SK-N-MC (cell line): ENCODE measurements around the gene NFATC3.

ENCODE experiments used
- EZH2 ChIP-seq: fragments of 200-600 bp; sonication (generic); IDR thresholded peaks from one replicate; pipeline ENCODE4 v1.6.1; 2017; ENCODE audit warnings: antibody characterized with exemption
- FOXP2 ChIP-seq: optimal IDR thresholded peaks from 2 replicates; pipeline ENCODE3; 2011; ENCODE audit warnings: mild to moderate bottlenecking, moderate library complexity; ENCODE audit not compliant: insufficient read depth; ENCODE audit errors: extremely low read length, control extremely low read depth
- POLR2AphosphoS5 ChIP-seq: IDR thresholded peaks from 2 replicates; pipeline ENCODE4 v1.6.1; 2012; ENCODE audit warnings: mild to moderate bottlenecking, low read depth, low read length, borderline replicate concordance

DNA sequence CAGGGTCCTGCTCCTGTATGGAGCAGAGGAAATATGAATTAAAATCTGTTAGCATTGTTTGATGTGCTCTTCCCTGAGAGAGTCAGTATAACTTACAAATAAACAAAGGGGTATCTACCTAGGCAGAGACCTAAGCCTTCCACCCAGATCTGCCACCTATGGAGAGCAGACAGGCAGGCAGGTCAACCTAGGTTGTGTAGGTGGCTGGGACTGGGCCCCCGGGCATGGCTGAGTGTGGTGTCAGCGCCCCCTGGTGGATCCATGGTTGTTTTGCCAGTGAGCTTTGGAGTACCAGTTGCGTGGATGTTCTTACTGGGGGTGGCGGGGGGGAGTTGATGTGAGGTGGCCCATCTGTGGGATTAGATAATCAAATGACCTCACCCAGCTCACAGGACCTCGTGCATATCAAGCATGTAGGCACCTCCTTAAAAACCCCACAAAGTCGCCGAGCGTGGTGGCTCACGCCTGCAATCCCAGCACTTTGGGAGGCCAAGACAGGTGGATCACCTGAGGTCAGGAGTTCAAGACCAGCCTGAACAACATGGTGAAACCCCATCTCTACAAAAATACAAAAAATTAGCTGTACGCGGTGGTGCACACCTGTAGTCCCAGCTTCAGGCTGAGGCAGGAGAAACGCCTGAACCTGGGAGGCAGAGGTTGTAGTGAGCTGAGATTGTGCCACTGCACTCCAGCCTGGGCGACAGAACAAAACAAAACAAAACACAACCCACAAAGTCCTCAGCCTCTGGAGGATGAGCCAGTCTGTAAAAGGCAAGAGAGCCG is 44.5 kb upstream of the NFATC3 start:
- TF ChIP-seq POLR2AphosphoS5 (no peak), EZH2 (no peak), FOXP2 (no peak)
